ENCODE data around the gene ARHGAP10.

ARHGAP10 gene

DNA sequence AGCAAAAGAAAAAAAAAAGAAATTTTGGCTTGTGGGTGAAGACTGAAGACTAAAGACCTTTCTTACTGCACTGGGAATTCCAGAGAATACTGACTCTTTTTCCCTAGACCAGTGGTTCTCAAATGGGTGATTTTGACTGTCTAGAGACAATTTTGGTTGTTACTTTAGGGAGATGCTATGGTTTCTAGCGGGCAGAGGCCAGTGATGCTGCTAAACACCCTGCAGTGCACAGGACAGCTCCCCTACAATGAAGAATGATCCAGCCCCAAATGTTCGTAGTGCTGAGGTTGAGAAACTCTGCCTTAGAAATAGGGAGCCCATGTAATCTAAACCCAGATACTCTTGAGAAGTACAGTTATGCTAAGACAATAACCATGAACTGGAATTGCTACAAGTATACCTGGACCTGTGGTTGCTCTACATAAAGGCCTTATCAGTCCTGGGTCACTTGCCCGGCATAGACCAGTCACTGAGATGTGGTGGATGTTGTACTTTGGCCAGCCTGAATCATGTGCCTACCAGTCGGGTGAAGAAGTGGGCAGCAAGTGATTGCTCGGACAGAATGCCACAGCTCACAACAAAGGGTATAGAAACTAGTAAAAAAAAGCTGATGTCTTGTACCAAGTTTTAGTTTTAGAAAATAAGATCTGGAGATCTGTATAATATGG lies 16.0 kb downstream of the ARHGAP10 start:
- H2AK5ac ChIP-seq (ENCODE audit: low read depth, low read length): no peak overlapping the region
- H3K9ac ChIP-seq (ENCODE audit: low read depth, low read length, poor library complexity): no peak overlapping the region
- no peak overlapping the region for H3K23ac ChIP-seq (ENCODE audit: low read depth, low read length, poor library complexity)
- no peak overlapping the region for H2AFZ ChIP-seq (ENCODE audit: low read length)
- peaks cover 0 to 4% (median 0%) of the 10 kb centered on the region in 3 experiments for H3K27me3 ChIP-seq (ENCODE audit: control insufficient read depth in 3 of 3, insufficient read depth in 3 of 3, low read depth in 1 of 3, low read length in 3 of 3)
- no peak overlapping the region for H2BK12ac ChIP-seq (ENCODE audit: low read length)
- H3K27ac ChIP-seq (replicated peaks; ENCODE audit: low read length): no peak overlapping the region
- no peaks in the 10 kb centered on the region for H3K36me3 ChIP-seq (replicated peaks in 1 of 2; ENCODE audit: control insufficient read depth in 2 of 2, insufficient read depth in 2 of 2, low read length in 2 of 2)
- H4K91ac ChIP-seq (ENCODE audit: low read depth, low read length, poor library complexity): no peak overlapping the region
- H2BK5ac ChIP-seq (ENCODE audit: low read length): no peak overlapping the region
- no CpG with 5 or more reads among the region's 5 CpGs for WGBS, 2 donors (ENCODE audit: extremely low coverage in 2 of 2, insufficient read length in 2 of 2, insufficient replicate concordance in 1 of 2)
- no peak overlapping the region for H3K4me3 ChIP-seq (ENCODE audit: low read length in 2 of 2)
- H3K4me1 ChIP-seq (ENCODE audit: control insufficient read depth in 2 of 2, insufficient read depth in 1 of 2, low read depth in 1 of 2, low read length in 2 of 2): peaks cover 0 to 4% of the 10 kb centered on the region in 2 donors
- no peak overlapping the region for H2BK120ac ChIP-seq (ENCODE audit: low read depth, low read length)
- H3K4ac ChIP-seq (ENCODE audit: low read length): no peak overlapping the region
- H3K4me2 ChIP-seq (ENCODE audit: insufficient read depth, low read length, poor library complexity, severe bottlenecking): no peak overlapping the region
- H4K8ac ChIP-seq (ENCODE audit: low read depth, low read length): no peak overlapping the region
- no peaks in the 10 kb centered on the region for H3K9me3 ChIP-seq (replicated peaks in 1 of 2; ENCODE audit: control insufficient read depth in 2 of 2, insufficient read depth in 1 of 2, low read depth in 1 of 2, low read length in 2 of 2)
- H3K79me1 ChIP-seq (ENCODE audit: low read depth, low read length): no peaks in the 10 kb centered on the region
- DNase-seq (ENCODE audit: low spot score): no peak
- H3K14ac ChIP-seq (ENCODE audit: low read length): no peak overlapping the region
- H3K18ac ChIP-seq (ENCODE audit: low read length): no peak overlapping the region
- no peak overlapping the region for H2BK15ac ChIP-seq (ENCODE audit: low read length)

DNA sequence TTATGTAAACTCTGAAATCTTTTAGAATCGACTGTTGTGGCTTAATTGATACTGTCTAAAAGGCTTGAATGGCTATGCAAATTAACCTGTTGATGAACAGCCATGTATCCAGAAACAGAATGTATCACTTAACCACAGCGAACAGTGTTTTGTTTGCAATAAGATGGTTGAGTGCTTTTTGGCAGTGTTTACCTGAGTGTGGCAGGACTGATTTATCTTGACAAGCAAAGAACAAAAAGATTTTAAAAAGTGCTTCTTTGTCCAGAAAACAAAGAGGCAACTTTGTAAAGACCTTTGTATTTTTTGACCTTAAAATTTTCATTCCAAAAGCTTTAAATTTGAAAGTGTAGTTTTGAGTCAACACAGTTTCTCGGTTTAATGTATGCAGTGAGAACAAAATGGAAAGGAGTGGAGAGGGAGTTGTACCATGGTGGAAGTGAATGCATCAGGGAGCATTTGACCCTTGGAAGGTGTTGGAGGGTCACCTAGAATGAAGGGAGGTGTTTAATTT lies 18.0 kb downstream of the ARHGAP10 start:
- Histone ChIP-seq H3K4me1 (ENCODE audit: control insufficient read depth in 2 of 2, insufficient read depth in 1 of 2, low read depth in 1 of 2, low read length in 2 of 2) (peaks cover 0 to 9% of the 10 kb centered on the region in 2 donors), H3K9me3 (replicated peaks in 1 of 2; ENCODE audit: control insufficient read depth in 2 of 2, insufficient read depth in 1 of 2, low read depth in 1 of 2, low read length in 2 of 2) (no peaks in the 10 kb centered on the region), H3K18ac (ENCODE audit: low read length) (no peak overlapping the region), H2AFZ (ENCODE audit: low read length) (no peak overlapping the region), H3K27me3 (ENCODE audit: control insufficient read depth in 3 of 3, insufficient read depth in 3 of 3, low read depth in 1 of 3, low read length in 3 of 3) (no peaks in the 10 kb centered on the region), H3K4me2 (ENCODE audit: insufficient read depth, low read length, poor library complexity, severe bottlenecking) (no peak overlapping the region), H3K14ac (ENCODE audit: low read length) (no peak overlapping the region), H3K4me3 (ENCODE audit: low read length in 2 of 2) (no peak overlapping the region), H2BK120ac (ENCODE audit: low read depth, low read length) (no peak overlapping the region), H2BK12ac (ENCODE audit: low read length) (no peak overlapping the region), H4K8ac (ENCODE audit: low read depth, low read length) (no peak overlapping the region), H3K27ac (replicated peaks; ENCODE audit: low read length) (no peak overlapping the region), H3K23ac (ENCODE audit: low read depth, low read length, poor library complexity) (no peak overlapping the region), H2BK5ac (ENCODE audit: low read length) (no peak overlapping the region), H4K91ac (ENCODE audit: low read depth, low read length, poor library complexity) (no peak overlapping the region), H2AK5ac (ENCODE audit: low read depth, low read length) (no peak overlapping the region), H3K4ac (ENCODE audit: low read length) (no peak overlapping the region), H2BK15ac (ENCODE audit: low read length) (no peak overlapping the region), H3K36me3 (replicated peaks in 1 of 2; ENCODE audit: control insufficient read depth in 2 of 2, insufficient read depth in 2 of 2, low read length in 2 of 2) (no peaks in the 10 kb centered on the region), H3K79me1 (ENCODE audit: low read depth, low read length) (no peaks in the 10 kb centered on the region), H3K9ac (ENCODE audit: low read depth, low read length, poor library complexity) (no peak overlapping the region)
- DNase-seq (ENCODE audit: low spot score): no peak
- WGBS, 2 donors (ENCODE audit: extremely low coverage in 2 of 2, insufficient read length in 2 of 2, insufficient replicate concordance in 1 of 2): no CpG with 5 or more reads among the region's 3 CpGs

DNA sequence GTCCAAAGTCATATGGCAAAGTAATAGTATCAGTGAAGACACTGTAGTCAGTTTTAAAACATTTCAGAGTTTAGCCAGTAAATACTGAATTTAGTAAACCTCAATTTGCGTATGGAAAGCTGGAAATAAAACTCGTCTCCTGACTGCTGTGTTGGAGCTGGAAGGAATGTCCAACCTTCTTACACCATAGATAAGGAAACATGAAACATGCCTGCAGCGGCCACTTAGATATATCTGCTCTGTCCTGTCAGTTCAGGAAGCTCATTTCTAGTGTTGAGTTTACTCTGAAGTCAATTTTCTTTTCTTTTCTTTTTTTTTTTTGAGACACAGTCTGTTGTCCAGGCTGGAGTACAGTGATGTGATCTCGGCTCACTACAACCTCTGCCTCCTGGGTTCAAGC lies 21.2 kb downstream of the ARHGAP10 start:
- no peak overlapping the region for H2BK12ac ChIP-seq (ENCODE audit: low read length)
- no peaks in the 10 kb centered on the region for H3K79me1 ChIP-seq (ENCODE audit: low read depth, low read length)
- no peak overlapping the region for H2BK5ac ChIP-seq (ENCODE audit: low read length)
- H3K14ac ChIP-seq (ENCODE audit: low read length): no peak overlapping the region
- no peak overlapping the region for H3K18ac ChIP-seq (ENCODE audit: low read length)
- WGBS, 2 donors (ENCODE audit: extremely low coverage in 2 of 2, insufficient read length in 2 of 2, insufficient replicate concordance in 1 of 2): no CpG with 5 or more reads among the region's 4 CpGs
- H2BK120ac ChIP-seq (ENCODE audit: low read depth, low read length): no peak overlapping the region
- no peak overlapping the region for H3K9ac ChIP-seq (ENCODE audit: low read depth, low read length, poor library complexity)
- no peak overlapping the region for H3K4me2 ChIP-seq (ENCODE audit: insufficient read depth, low read length, poor library complexity, severe bottlenecking)
- H3K23ac ChIP-seq (ENCODE audit: low read depth, low read length, poor library complexity): no peak overlapping the region
- H2AFZ ChIP-seq (ENCODE audit: low read length): no peak overlapping the region
- DNase-seq (ENCODE audit: low spot score): no peak
- no peak overlapping the region for H3K4me3 ChIP-seq (ENCODE audit: low read length in 2 of 2)
- no peaks in the 10 kb centered on the region for H3K9me3 ChIP-seq (replicated peaks in 1 of 2; ENCODE audit: control insufficient read depth in 2 of 2, insufficient read depth in 1 of 2, low read depth in 1 of 2, low read length in 2 of 2)
- H3K36me3 ChIP-seq (replicated peaks in 1 of 2; ENCODE audit: control insufficient read depth in 2 of 2, insufficient read depth in 2 of 2, low read length in 2 of 2): no peaks in the 10 kb centered on the region
- no peaks in the 10 kb centered on the region for H3K27me3 ChIP-seq (ENCODE audit: control insufficient read depth in 3 of 3, insufficient read depth in 3 of 3, low read depth in 1 of 3, low read length in 3 of 3)
- H3K4me1 ChIP-seq (ENCODE audit: control insufficient read depth in 2 of 2, insufficient read depth in 1 of 2, low read depth in 1 of 2, low read length in 2 of 2): peaks cover 0 to 9% of the 10 kb centered on the region in 2 donors
- no peak overlapping the region for H4K91ac ChIP-seq (ENCODE audit: low read depth, low read length, poor library complexity)
- H3K27ac ChIP-seq (replicated peaks; ENCODE audit: low read length): no peak overlapping the region
- H4K8ac ChIP-seq (ENCODE audit: low read depth, low read length): no peak overlapping the region
- no peak overlapping the region for H2BK15ac ChIP-seq (ENCODE audit: low read length)
- no peak overlapping the region for H2AK5ac ChIP-seq (ENCODE audit: low read depth, low read length)
- H3K4ac ChIP-seq (ENCODE audit: low read length): no peak overlapping the region

DNA sequence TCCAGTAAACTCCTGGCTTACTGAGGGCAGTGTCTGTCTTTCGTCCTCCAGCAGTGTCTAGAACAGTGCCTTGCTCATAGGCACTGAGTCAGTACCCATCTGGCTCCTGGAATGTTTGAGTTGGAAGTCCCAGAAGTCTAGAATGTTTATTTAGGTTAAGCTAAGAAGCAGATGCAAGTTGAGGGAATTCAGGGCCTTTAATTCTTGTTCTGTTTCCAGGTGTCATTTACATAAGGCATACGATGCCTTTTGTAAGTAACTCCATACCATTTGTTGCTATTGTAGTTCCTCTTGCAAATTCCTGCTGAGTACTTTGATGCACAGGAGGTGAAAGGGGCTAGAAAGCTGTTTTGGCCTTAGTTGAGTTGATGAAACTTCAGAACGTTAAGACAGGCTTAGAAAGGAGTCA lies 22.2 kb downstream of the ARHGAP10 start:
- H2BK120ac ChIP-seq (ENCODE audit: low read depth, low read length): no peak overlapping the region
- no peak overlapping the region for H3K4ac ChIP-seq (ENCODE audit: low read length)
- WGBS, 2 donors (ENCODE audit: extremely low coverage in 2 of 2, insufficient read length in 2 of 2, insufficient replicate concordance in 1 of 2): no CpG with 5 or more reads among the region's 3 CpGs
- H3K4me1 ChIP-seq (ENCODE audit: control insufficient read depth in 2 of 2, insufficient read depth in 1 of 2, low read depth in 1 of 2, low read length in 2 of 2): peaks cover 0 to 9% of the 10 kb centered on the region in 2 donors
- no peak overlapping the region for H2AK5ac ChIP-seq (ENCODE audit: low read depth, low read length)
- H3K9me3 ChIP-seq (replicated peaks in 1 of 2; ENCODE audit: control insufficient read depth in 2 of 2, insufficient read depth in 1 of 2, low read depth in 1 of 2, low read length in 2 of 2): no peaks in the 10 kb centered on the region
- H3K79me1 ChIP-seq (ENCODE audit: low read depth, low read length): no peaks in the 10 kb centered on the region
- H3K18ac ChIP-seq (ENCODE audit: low read length): no peak overlapping the region
- no peaks in the 10 kb centered on the region for H3K36me3 ChIP-seq (replicated peaks in 1 of 2; ENCODE audit: control insufficient read depth in 2 of 2, insufficient read depth in 2 of 2, low read length in 2 of 2)
- H3K4me3 ChIP-seq (ENCODE audit: low read length in 2 of 2): no peak overlapping the region
- H4K8ac ChIP-seq (ENCODE audit: low read depth, low read length): no peak overlapping the region
- no peak overlapping the region for H3K4me2 ChIP-seq (ENCODE audit: insufficient read depth, low read length, poor library complexity, severe bottlenecking)
- no peak overlapping the region for H4K91ac ChIP-seq (ENCODE audit: low read depth, low read length, poor library complexity)
- no peak overlapping the region for H2AFZ ChIP-seq (ENCODE audit: low read length)
- DNase-seq (ENCODE audit: low spot score): no peak
- H3K9ac ChIP-seq (ENCODE audit: low read depth, low read length, poor library complexity): no peak overlapping the region
- no peak overlapping the region for H2BK15ac ChIP-seq (ENCODE audit: low read length)
- H2BK12ac ChIP-seq (ENCODE audit: low read length): no peak overlapping the region
- no peak overlapping the region for H3K23ac ChIP-seq (ENCODE audit: low read depth, low read length, poor library complexity)
- no peak overlapping the region for H2BK5ac ChIP-seq (ENCODE audit: low read length)
- H3K14ac ChIP-seq (ENCODE audit: low read length): no peak overlapping the region
- H3K27ac ChIP-seq (replicated peaks; ENCODE audit: low read length): no peak overlapping the region
- no peaks in the 10 kb centered on the region for H3K27me3 ChIP-seq (ENCODE audit: control insufficient read depth in 3 of 3, insufficient read depth in 3 of 3, low read depth in 1 of 3, low read length in 3 of 3)
